Measurements from ENCODE around the gene FLNB. TPM values are rescaled to one million over a fixed set of nuclear protein-coding genes. Genes with fewer than 3 reads are reported as not detected.

Gene FLNB
- total RNA-seq, 1 experiment from 2014 or later = 20.7 TPM

- DNase-seq (ENCODE audit: low read depth, low spot score) = peak; percentile 76
- in situ Hi-C loops (cut with HindIII; ENCODE audit: low pct_unique_long_range_greater_than_20kb, low sequenced_read_pairs) = loop anchor here (25.0 kb wide), 1 partner anchor 130 kb away; no protein-coding TSS in a partner anchor
Measured at GRCh38 chr3:58167431-58168351, 159.5 kb downstream of the FLNB start.

- no peak for DNase-seq (ENCODE audit: low read depth, low spot score)
- in situ Hi-C loops (cut with HindIII; ENCODE audit: low pct_unique_long_range_greater_than_20kb, low sequenced_read_pairs) = loop anchor here (25.0 kb wide), 1 partner anchor 131 kb away; no protein-coding TSS in a partner anchor
Measured at GRCh38 chr3:58168498-58168897, 160.3 kb downstream of the FLNB start.

- in situ Hi-C loops (cut with HindIII; ENCODE audit: low pct_unique_long_range_greater_than_20kb, low sequenced_read_pairs) = loop anchor here (25.0 kb wide), 1 partner anchor 132 kb away; no protein-coding TSS in a partner anchor
Measured at GRCh38 chr3:58169371-58169770, 161.1 kb downstream of the FLNB start.

GRCh38 chr3:58170376-58170775 is 162.2 kb downstream of the FLNB start:
- no peak for DNase-seq (ENCODE audit: low read depth, low spot score)
- in situ Hi-C loops (cut with HindIII; ENCODE audit: low pct_unique_long_range_greater_than_20kb, low sequenced_read_pairs) = loop anchor here (25.0 kb wide), 1 partner anchor 133 kb away; no protein-coding TSS in a partner anchor

More at GRCh38 chr3:58169371-58169770, 161.1 kb downstream of the FLNB start:
- no peak for DNase-seq (ENCODE audit: low read depth, low spot score)

GRCh38 chr3:58171126-58171525 is 162.9 kb downstream of the FLNB start:
- DNase-seq (ENCODE audit: low read depth, low spot score) = no peak
- in situ Hi-C loops (cut with HindIII; ENCODE audit: low pct_unique_long_range_greater_than_20kb, low sequenced_read_pairs) = loop anchor here (25.0 kb wide), 1 partner anchor 134 kb away; no protein-coding TSS in a partner anchor

GRCh38 chr3:58173029-58173668 is 164.9 kb downstream of the FLNB start:
- in situ Hi-C loops (cut with HindIII; ENCODE audit: low pct_unique_long_range_greater_than_20kb, low sequenced_read_pairs) = loop anchor here (25.0 kb wide), 1 partner anchor 136 kb away; no protein-coding TSS in a partner anchor

GRCh38 chr3:58173669-58174398 is 165.6 kb downstream of the FLNB start:
- in situ Hi-C loops (cut with HindIII; ENCODE audit: low pct_unique_long_range_greater_than_20kb, low sequenced_read_pairs) = loop anchor here (25.0 kb wide), 1 partner anchor 137 kb away; no protein-coding TSS in a partner anchor
- peak; percentile 69 for DNase-seq (ENCODE audit: low read depth, low spot score)

More at GRCh38 chr3:58173029-58173668, 164.9 kb downstream of the FLNB start:
- no peak for DNase-seq (ENCODE audit: low read depth, low spot score)

- no peak for DNase-seq (ENCODE audit: low read depth, low spot score)
- in situ Hi-C loops (cut with HindIII; ENCODE audit: low pct_unique_long_range_greater_than_20kb, low sequenced_read_pairs) = no loop called here
Measured at GRCh38 chr3:58175187-58175436, 166.9 kb downstream of the FLNB start.

- in situ Hi-C loops (cut with HindIII; ENCODE audit: low pct_unique_long_range_greater_than_20kb, low sequenced_read_pairs) = no loop called here
- peak; percentile 10 for DNase-seq (ENCODE audit: low read depth, low spot score)
Measured at GRCh38 chr3:58175437-58176184, 167.4 kb downstream of the FLNB start.

GRCh38 chr3:58176185-58176530 is 167.9 kb downstream of the FLNB start:
- in situ Hi-C loops (cut with HindIII; ENCODE audit: low pct_unique_long_range_greater_than_20kb, low sequenced_read_pairs) = no loop called here

GRCh38 chr3:58176827-58177489 is 168.7 kb downstream of the FLNB start:
- DNase-seq (ENCODE audit: low read depth, low spot score) = no peak
- in situ Hi-C loops (cut with HindIII; ENCODE audit: low pct_unique_long_range_greater_than_20kb, low sequenced_read_pairs) = no loop called here

More at GRCh38 chr3:58176185-58176530, 167.9 kb downstream of the FLNB start:
- no peak for DNase-seq (ENCODE audit: low read depth, low spot score)

- in situ Hi-C loops (cut with HindIII; ENCODE audit: low pct_unique_long_range_greater_than_20kb, low sequenced_read_pairs) = no loop called here
- DNase-seq (ENCODE audit: low read depth, low spot score) = peak; percentile 77
Measured at GRCh38 chr3:58177747-58178527, 169.7 kb downstream of the FLNB start.

- in situ Hi-C loops (cut with HindIII; ENCODE audit: low pct_unique_long_range_greater_than_20kb, low sequenced_read_pairs) = no loop called here
- DNase-seq (ENCODE audit: low read depth, low spot score) = no peak
Measured at GRCh38 chr3:58178528-58179234, 170.5 kb downstream of the FLNB start.

GRCh38 chr3:58179235-58180098 is 171.2 kb downstream of the FLNB start:
- DNase-seq (ENCODE audit: low read depth, low spot score) = no peak
- in situ Hi-C loops (cut with HindIII; ENCODE audit: low pct_unique_long_range_greater_than_20kb, low sequenced_read_pairs) = no loop called here
